ENCODE measurements around the gene ITM2B. TPM values are rescaled to one million over a fixed set of nuclear protein-coding genes. Genes with fewer than 3 reads are reported as not detected.

Gene ITM2B
- total and polyA plus RNA-seq, 7 donors, result 105 to 219 (median 154) TPM

DNA sequence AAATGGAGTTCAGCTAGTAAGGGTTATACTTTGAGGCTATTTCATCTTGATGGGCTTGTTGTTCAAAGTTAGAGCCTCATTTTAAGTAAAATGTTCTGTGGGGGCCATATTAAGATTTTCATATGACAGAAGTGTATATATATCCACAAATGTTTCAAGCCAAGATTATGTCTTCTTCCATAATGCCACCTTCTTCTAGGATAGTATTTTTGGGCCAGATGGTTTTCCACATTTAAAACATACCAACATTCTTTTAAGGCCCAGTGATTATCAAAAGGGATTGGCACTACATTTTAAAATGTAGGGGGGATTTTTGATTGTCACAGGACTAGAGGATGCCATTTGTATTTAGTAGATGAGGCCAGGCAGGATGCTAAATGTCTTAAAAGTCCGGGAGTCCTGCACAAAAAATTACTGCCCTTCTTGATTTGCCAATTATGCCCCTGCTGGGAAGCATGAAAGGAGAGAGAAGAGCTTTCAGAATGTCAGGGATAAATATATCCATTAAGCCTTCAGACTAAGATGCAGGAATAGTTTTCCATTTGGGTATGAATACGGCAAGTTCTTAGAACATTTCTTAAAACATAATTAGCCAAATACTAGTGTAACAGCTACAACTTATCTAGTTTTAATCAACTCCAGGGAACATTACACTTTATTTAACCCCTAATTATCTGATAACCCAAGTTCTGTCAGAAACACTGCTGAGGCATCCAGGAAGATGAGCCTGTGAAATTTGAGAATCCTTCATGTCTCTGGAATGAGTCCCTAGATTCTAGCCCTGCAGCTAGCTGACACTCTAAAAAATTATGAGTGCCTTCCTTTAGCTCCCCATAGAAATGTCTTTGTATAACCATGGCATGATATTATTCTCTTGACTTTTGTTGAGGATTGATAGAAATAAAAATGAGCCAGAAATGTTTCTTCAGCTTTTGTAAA, 34.0 kb downstream of the ITM2B start:
- Histone ChIP-seq H3K4me1 (peaks cover 16% of the 10 kb centered on the region), H3K9me3 (no peaks in the 10 kb centered on the region), H3K4me3 (no peak overlapping the region), H3K27ac (peak overlapping the region; percentile 39), H3K27me3 (ENCODE audit: insufficient read depth in 3 of 3, low read length in 2 of 3) (no peaks in the 10 kb centered on the region), H3K36me3 (ENCODE audit: insufficient read depth in 1 of 2, low read depth in 1 of 2) (peaks cover 2 to 46% of the 10 kb centered on the region in 2 donors)
- intact Hi-C loops (cut with DNase I), result no loop called here
- TF ChIP-seq, protein P1, sequence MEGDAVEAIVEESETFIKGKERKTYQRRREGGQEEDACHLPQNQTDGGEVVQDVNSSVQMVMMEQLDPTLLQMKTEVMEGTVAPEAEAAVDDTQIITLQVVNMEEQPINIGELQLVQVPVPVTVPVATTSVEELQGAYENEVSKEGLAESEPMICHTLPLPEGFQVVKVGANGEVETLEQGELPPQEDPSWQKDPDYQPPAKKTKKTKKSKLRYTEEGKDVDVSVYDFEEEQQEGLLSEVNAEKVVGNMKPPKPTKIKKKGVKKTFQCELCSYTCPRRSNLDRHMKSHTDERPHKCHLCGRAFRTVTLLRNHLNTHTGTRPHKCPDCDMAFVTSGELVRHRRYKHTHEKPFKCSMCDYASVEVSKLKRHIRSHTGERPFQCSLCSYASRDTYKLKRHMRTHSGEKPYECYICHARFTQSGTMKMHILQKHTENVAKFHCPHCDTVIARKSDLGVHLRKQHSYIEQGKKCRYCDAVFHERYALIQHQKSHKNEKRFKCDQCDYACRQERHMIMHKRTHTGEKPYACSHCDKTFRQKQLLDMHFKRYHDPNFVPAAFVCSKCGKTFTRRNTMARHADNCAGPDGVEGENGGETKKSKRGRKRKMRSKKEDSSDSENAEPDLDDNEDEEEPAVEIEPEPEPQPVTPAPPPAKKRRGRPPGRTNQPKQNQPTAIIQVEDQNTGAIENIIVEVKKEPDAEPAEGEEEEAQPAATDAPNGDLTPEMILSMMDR (IDR thresholded peaks at IDR 0.05), result no peak
- ATAC-seq (peak; percentile 58 to 82 (median 74)), DNase-seq (no peak)
- WGBS, 3 donors, result 36 to 62% (median 50%) methylated on average over 2 of the region's 2 CpGs

DNA sequence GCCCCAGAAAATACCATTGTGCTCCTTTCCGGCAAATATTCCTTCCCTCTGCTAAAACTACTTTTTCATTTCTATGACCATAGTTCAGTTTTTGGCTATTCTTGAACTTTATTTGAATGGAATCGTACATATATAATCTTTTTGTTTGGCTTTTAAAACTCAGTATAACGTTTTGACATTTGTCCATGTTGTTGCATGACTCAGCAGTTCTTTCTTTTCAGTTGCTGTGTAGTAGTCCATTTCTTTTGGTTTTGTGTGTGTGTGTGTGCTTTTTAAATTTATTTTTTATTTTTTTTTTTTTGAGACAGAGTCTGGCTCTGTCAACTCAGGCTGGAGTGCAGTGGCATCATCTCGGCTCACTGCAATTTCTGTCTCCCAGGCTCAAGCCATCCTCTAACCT, 35.0 kb downstream of the ITM2B start:
- intact Hi-C loops (cut with DNase I), result no loop called here
- 91 to 95% (median 92%) methylated on average over 4 of the region's 4 CpGs for WGBS, 3 donors
- H3K27ac ChIP-seq, result peak overlapping the region; percentile 39

DNA sequence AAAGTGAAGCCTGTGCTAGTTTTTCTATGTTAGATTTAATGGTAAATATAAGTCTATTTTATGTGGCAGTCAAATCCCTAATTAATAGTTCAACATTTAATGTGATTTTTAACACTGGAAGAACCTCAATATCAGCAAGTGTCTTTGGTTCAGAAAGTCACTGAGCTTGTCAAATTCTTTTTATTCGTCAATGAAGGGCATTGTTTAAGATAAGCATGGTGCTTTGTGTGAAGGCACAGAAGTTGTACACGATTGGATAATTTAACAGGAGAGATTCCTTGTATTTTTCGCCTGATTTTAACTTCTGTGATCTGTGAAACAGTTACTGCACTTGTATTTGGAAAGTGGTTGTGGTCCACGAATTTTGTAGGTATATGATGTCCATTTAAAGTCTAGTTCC, 40.3 kb downstream of the ITM2B start:
- WGBS, 3 donors, result 80 to 90% (median 83%) methylated on average over 4 of the region's 4 CpGs
- Histone ChIP-seq H3K9me3 (no peaks in the 10 kb centered on the region), H3K27me3 (ENCODE audit: insufficient read depth in 3 of 3, low read length in 2 of 3) (no peaks in the 10 kb centered on the region), H3K4me3 (no peak overlapping the region), H3K36me3 (ENCODE audit: insufficient read depth in 1 of 2, low read depth in 1 of 2) (peaks cover 0 to 11% of the 10 kb centered on the region in 2 donors), H3K4me1 (no peaks in the 10 kb centered on the region), H3K27ac (no peak overlapping the region)
- no peak for ATAC-seq
- no peak for DNase-seq
- intact Hi-C loops (cut with DNase I), result no loop called here
- TF ChIP-seq, protein P1 (IDR thresholded peaks at IDR 0.05), result no peak

More for the DNA sequence above, 35.0 kb downstream of the ITM2B start:
- Histone ChIP-seq H3K27me3 (ENCODE audit: insufficient read depth in 3 of 3, low read length in 2 of 3) (no peaks in the 10 kb centered on the region), H3K4me1 (peaks cover 16% of the 10 kb centered on the region), H3K9me3 (no peaks in the 10 kb centered on the region), H3K4me3 (no peak overlapping the region), H3K36me3 (ENCODE audit: insufficient read depth in 1 of 2, low read depth in 1 of 2) (peaks cover 2 to 36% of the 10 kb centered on the region in 2 donors)
- TF ChIP-seq, protein P1 (IDR thresholded peaks at IDR 0.05), result no peak
- ATAC-seq (no peak), DNase-seq (no peak)

DNA sequence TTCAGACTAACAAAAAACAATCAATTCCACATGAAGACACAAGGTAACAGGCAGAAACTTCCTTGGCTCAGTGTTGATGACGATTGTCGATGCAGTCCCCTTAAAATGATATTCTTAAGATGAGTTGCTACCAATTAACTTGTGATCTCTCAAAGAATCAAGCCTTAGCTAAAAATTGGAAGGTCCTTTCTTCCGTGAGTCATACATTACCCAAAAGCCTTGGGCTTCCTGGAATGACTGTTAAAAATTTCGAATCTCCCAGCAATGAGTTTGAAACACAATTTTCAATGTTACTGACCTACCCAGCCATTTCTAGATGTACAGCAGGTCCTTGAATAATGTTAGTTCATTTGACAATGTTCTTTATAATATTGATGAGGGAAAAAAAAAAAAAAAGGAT, 42.5 kb downstream of the ITM2B start:
- DNase-seq (no peak), ATAC-seq (no peak)
- H3K9me3 ChIP-seq, result no peaks in the 10 kb centered on the region
- H3K36me3 ChIP-seq (ENCODE audit: insufficient read depth in 1 of 2, low read depth in 1 of 2), result no peaks in the 10 kb centered on the region
- H3K27ac ChIP-seq, result no peak overlapping the region
- intact Hi-C loops (cut with DNase I), result no loop called here
- no peaks in the 10 kb centered on the region for H3K27me3 ChIP-seq (ENCODE audit: insufficient read depth in 3 of 3, low read length in 2 of 3)
- no peaks in the 10 kb centered on the region for H3K4me1 ChIP-seq
- TF ChIP-seq, protein P1 (IDR thresholded peaks at IDR 0.05), result no peak
- 82 to 86% (median 85%) methylated on average over 4 of the region's 4 CpGs for WGBS, 3 donors
- H3K4me3 ChIP-seq, result no peak overlapping the region

Measured in psoas muscle (tissue), 8 donors.